ENCODE measurements around the gene FLT3LG.
"Not testable (repeated sequence)": the region's sequence is repeated elsewhere in the genome, so short reads cannot be mapped to it uniquely, and the experiment has no call there.

FLT3LG gene

DNA sequence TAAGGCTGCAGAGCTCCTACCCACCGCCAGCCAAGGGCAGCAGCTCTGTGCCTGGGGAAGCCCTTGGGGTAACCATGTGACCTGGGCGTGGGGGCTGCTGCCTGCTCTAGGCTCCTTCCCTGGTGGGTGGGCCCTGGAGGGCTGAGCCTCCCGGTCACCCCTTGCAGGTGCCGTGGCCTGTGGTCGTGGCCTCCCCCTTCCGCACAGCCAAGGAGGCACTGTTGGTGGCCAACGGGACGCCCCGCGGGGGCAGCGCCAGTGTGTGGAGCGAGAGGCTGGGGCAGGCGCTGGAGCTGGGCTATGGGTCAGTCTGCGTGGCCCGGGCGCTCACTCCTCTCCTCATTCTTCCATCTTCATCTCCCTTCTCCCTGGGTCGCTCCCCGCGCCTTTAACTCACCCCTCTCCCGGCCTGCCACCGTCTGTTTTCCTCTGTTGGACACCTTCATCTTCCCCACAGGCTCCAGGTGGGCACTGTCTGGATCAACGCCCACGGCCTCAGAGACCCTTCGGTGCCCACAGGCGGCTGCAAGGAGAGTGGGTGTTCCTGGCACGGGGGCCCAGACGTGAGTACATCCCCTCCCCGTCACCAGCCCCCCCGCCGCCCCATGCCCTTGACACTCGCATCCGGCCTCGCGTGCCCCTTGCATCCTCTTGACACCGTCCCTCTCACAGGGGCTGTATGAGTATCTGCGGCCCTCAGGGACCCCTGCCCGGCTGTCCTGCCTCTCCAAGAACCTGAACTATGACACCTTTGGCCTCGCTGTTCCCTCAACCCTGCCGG lies 9.9 kb upstream of the FLT3LG start:
- DNase-seq, result no peak

- DNase-seq, result no peak
Observed at GRCh38 chr19:49465371-49465770, 8.6 kb upstream of the FLT3LG start.

DNA sequence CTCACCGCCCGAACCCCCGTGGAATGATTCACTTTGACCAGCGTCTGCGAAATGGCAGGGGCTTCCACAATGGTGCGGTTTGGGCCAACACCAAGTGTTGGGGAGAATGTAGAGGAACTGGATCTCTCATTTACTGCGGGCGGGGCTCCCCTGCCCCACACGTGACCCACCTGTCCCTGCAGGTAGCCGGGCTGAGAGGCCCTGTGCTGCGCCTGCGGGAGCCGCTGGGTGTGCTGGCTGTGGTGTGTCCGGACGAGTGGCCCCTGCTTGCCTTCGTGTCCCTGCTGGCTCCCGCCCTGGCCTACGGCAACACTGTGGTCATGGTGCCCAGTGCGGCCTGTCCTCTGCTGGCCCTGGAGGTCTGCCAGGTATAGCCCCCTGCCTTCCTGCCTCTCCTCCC lies 5.8 kb upstream of the FLT3LG start:
- no peak for DNase-seq

DNA sequence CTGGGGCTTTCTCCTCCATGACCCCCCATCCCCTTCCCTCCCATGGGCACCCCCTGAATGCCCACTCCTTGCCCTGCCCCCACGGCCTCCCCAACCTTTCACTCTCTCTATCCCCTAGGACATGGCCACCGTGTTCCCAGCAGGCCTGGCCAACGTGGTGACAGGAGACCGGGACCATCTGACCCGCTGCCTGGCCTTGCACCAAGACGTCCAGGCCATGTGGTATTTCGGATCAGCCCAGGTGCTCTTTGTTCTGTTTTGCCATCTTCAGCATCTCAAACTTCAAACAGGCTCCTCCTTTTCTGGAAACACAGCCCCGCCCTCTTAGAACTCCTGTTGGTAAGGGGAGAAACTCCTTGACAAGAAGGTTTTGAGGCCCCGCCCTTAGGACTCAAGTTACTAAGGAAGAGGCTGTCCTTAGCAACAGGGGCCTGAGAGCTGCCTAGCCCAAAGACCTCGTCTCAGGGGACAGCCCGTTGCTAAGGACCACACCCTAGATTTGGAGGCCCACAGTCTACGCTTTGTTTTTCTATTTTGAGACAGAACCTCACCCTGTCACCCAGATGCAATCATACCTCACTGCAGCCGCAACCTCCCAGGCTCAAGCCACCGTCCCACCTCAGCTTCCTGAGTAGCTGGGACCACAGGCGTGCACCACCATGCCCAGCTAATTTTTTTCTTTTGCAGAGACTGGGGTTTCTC lies 5.1 kb upstream of the FLT3LG start:
- DNase-seq, result peak; percentile 98

- DNase-seq, result peak; percentile 93 to 95
Observed at GRCh38 chr19:49469828-49470614, 4.0 kb upstream of the FLT3LG start.

DNA sequence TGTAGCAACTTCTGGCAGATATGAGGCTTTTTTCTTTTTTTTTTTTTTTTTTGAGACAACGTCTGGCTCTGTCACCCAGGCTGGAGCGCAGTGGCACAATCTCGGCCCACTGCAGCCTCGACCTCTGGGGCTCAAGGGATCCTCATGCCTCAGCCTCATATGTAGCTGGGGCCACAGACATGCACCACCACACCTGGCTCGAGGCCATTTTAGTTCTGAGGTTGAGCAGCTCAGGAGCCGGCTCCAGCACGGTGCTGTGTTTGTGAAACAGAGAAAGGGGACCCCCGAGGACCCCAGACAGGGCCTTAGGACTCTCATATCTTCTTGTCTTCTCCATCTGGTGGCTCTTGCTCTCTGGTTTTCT lies 3.4 kb upstream of the FLT3LG start:
- no peak for DNase-seq

GRCh38 chr19:49472936-49473335 lies 1.1 kb upstream of the FLT3LG start:
- no peak for DNase-seq

DNA sequence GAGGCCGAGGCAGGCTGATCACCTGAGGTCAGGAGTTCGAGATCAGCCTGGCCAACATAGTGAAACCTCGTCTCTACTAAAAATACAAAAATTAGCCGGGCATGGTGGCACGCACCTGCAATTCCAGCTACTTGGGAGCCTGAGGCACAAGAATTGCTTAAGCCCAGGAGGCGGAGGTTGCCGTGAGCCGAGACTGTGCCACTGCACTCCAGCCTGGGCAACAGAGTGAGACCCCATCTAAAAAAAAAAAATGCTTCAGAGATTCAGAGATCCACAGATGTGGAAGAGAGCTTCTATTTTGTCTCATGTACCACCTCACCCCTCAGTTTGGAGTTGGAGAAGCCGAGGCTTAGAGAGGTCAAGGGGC lies 531 bp upstream of the FLT3LG start:
- DNase-seq, result not testable (repeated sequence)

GRCh38 chr19:49474542-49474924 lies 518 bp downstream of the FLT3LG start:
- DNase-seq, result no peak

GRCh38 chr19:49475191-49475917 lies 1.3 kb downstream of the FLT3LG start:
- DNase-seq, result no peak

DNA sequence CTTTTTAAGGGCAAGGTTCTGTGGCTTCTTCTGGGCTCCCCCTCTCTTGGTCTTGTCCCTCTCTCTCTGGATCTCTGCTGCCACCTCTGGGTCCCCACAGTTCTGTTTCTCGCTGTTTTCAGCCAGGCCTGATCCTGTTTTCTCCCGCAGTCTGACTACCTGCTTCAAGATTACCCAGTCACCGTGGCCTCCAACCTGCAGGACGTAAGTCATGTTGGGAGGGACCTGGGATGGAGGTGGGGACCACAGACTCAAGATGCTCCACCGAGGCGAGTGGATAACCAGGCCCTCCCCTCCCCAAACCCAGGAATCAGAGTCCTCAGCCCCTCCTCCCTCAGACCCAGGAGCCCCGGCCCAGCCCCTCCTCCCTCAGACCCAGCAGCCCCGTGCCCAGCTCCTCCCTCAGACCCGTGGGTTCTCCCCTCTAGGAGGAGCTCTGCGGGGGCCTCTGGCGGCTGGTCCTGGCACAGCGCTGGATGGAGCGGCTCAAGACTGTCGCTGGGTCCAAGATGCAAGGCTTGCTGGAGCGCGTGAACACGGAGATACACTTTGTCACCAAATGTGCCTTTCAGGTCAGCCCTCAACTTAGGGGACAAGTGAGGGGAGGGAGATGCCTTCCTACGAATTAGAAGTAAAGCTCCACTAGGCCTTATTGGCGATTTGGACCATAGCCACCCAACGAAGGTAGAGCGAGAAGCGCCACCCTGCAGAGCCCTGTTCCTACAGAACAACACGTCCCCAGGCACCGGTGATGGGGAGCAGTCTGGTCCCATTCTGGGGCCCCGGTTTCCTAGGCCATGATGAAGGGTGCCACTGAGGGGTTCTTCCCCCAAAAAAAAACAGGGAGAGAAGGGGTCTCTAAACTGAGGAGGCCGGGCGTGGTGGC lies 2.2 kb downstream of the FLT3LG start:
- peak; percentile 74 to 75 for DNase-seq

GRCh38 chr19:49479975-49480628 lies 6.1 kb downstream of the FLT3LG start:
- no peak for DNase-seq

- DNase-seq, result no peak
Observed at GRCh38 chr19:49481020-49481683, 7.1 kb downstream of the FLT3LG start.

- no peak for DNase-seq
Observed at GRCh38 chr19:49486232-49486631, 12.2 kb downstream of the FLT3LG start.

DNA sequence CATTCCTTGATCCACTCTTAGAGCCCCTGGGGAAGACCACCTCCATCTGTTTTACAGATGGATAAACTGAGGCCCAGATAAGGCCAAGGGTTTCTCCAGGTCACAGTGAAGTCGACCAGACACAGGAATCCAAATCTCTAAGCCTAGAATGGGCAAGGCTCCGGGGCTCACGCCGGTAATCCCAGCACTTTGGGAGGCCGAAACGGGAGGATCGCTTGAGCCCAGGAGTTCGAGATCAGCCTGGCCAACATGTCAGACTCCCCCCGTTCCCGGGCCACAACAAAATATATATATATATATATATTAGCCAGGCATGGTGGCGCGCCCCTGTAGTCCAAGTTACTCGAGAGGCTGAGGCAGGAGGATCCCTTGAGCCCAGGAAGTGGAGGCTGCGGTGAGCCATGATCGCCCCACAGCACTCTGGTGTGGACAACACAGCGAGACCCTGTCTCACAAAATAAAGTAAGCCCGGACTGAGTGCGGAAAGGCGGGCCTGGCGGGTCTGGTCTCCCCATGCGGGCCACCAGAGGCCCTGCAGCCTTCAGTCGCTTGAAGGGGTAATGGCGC lies 12.8 kb downstream of the FLT3LG start:
- DNase-seq, result no peak

GRCh38 chr19:49487277-49488045 lies 13.4 kb downstream of the FLT3LG start, which contains the start of gene RPL13A:
Gene RPL13A (plus strand): TSS chr19:49487608. CDS start chr19:49487630, 22 bp downstream.
- DNase-seq, result peak; percentile 100

DNA sequence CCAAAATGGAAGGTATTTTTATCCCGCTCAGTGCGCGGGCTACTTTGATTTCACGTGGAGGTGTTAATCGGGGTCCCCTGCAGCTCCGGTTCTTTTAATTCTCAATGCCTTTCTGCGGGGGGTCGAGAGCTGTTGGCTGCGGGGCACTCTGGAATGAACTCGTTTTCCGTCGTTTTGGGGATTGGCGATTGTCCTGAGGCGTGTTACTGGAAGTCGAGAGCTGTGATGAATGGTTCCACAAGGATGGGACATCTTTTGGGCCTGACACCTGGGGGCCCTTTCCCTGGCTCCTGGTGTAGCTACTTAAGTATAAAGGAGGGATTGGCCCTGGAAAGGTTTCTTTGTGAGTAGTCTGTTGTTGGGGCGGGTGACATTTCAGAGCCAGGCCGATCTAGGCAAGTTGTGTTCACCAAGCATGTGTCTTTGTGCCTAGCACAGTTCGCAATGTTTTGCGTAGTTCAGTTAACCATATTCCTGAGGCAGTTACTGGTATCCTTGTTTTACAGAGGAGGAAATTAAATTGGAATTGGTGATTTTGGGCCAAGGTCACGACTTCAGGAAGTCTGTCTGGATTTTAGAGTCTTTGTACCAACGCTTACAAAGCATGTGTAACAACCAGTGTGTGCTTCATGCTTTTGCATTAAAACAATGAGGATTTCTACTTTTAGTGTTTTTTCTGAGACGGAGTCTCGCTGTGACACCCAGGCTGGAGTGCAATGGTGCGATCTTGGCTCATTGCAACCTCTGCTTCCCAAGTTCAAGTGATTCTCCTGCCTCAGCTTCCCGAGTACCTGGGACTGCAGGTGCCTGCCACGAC lies 14.2 kb downstream of the FLT3LG start:
- DNase-seq, result no peak

GRCh38 chr19:49488863-49489537 lies 15.0 kb downstream of the FLT3LG start:
- DNase-seq, result no peak
